Renal cortical epithelial cell (primary cell): Measurements from ENCODE around the gene DOHH. TPM values are rescaled to one million over a fixed set of nuclear protein-coding genes. Genes with fewer than 3 reads are reported as not detected.

Experiments used
- DNase-seq: peaks from one replicate; pipeline ENCODE4 v3.0.0-alpha.2; 2011; ENCODE audit warnings: low read depth
- total RNA-seq: library from RNA; depleted of rRNA; stranded (reverse); fragments of >200 nt; gene quantifications from 2 replicates; pipeline ENCODE4 v1.2.3, GENCODE V29; 2014

Gene DOHH
- total RNA-seq, 1 donor from 2014 or later, result 21.6 TPM

DNA sequence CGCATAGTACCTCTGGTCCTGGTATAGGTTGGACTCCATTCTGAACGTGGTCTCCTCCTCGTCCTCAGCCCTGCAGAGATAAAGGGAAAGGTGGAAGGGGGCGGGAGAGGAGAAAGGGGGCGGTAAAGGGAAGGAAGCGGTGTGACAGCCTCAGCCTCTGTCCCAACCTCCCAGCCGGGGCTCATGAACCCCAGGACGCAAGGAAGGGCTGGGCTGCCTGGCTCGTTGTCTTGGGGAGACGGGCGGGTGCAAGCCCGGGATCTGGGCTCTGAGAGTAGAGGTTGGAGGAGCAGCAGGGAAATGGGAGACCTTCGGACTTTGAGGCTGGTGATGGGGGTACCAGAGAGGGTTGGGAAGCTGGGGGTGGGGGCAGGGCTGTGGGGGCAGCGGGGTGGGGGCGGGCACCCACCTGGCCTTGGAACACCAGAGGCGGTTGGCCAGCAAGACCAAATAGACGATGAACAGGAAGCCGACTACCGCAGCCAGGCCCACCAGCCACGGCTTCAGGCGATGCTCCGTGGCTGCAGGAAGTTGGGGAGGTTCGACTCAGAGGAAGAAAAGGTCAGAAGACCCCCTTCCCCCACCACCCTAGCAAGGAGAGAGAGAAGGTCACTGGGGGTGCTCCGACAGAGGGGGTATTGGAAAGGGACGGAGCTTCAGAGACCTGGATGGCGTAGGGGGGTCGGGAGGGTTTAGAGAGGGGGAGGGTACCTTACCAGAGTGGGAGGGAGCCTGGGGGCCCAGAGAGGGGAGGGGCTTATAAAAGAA is 21.9 kb downstream of the DOHH start:
- no peak for DNase-seq

DNA sequence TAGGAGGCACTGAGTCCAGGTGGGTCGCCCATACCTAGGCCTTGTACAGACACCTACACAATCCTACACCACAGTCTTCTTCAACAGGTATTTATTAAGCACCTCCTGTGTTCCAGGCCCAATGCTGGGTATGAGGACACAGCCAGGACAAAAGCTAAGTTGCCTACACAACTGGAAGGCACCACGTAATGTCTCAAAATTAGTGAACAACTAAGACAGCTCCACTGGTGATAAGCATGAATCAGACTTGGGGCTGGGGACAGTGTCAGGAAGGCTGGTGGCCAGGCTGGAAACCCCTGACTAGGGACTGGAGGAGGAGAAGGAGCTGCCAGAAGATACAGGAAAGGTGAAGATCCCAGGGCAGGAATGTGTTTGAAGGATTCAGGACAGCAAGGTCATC is 22.5 kb downstream of the DOHH start:
- no peak for DNase-seq

GRCh38 chr19:3477506-3477905 is 23.0 kb downstream of the DOHH start:
- no peak for DNase-seq

- DNase-seq, result no peak
Measured at GRCh38 chr19:3476830-3477229, 23.6 kb downstream of the DOHH start.

GRCh38 chr19:3475449-3475848 is 25.0 kb downstream of the DOHH start:
- DNase-seq, result no peak

DNA sequence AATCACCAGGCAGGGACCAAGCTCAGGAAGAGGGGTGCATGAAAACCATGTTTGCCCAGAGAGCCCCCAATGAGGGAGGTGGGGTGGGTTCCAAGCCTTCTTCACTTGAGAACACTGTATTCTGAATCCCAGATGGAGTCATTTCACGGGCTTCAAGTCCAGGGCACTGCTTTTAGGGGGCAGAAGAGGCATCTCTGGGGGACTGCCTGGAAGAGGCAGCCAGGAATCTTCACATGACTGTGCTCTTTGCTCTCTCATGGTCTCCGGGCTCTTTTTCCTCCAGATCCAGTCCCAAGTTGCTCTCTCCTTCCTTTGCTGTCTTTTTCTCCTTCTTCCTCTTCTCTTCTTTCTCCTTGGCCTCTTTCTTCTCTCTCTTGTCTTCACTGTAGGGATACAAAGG is 25.9 kb downstream of the DOHH start:
- no peak for DNase-seq

DNA sequence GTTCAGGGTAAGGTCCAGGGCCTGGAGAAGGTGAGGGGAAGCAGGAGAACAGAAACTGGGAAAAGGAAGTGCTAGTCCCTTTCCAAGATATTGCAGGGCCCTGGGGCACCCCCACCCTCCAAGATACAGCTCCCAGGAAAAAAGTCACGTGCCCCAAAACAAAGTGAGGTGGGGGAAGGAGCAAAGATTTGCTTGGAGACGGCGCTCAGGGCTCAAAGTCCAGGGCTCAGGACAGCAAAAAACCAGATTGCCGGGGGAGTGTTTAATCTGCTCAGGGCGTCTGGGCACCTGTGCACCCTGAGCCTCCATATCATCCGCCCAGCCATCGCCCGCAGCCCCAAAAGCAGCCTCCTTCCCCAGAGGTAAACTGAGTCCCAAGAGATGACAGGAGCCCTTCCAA is 26.5 kb downstream of the DOHH start:
- no peak for DNase-seq

DNA sequence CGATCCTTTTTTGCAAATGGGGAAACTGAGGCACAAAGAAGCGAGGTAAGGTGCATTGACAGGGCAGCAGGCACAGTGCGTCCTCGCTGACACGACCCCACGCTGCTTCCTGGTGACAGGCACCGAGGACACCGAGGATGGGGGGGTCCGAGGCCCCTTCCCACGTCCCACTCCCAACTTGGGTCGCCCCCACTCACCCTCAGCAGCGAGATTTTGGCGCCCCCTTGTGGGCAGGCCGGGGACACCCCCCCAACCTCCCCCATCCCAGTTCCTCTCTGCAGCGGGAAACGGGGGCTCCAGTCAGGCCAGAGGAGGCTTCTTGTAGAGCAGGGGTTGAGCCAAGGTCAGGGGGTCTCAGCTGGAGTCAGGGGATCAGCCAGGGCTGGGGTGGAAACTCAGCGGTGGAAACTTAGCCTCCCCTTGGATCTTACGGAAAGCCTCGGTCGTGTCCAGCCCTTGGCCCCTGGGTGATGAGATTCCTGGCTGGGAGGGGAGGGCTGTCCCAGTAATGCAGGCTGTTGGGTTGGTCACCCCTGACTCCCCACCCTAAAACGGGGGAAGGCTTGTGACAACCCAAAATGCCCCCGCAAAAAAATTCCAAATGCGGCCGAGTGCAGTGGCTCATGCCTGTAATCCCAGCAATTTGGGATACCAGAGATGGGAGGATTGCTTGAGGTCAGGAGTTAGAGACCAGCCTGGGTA is 28.4 kb downstream of the DOHH start:
- DNase-seq, result no peak

GRCh38 chr19:3470500-3471128 is 29.9 kb downstream of the DOHH start:
- no peak for DNase-seq

- no peak for DNase-seq
Measured at GRCh38 chr19:3469638-3470499, 30.6 kb downstream of the DOHH start.

DNA sequence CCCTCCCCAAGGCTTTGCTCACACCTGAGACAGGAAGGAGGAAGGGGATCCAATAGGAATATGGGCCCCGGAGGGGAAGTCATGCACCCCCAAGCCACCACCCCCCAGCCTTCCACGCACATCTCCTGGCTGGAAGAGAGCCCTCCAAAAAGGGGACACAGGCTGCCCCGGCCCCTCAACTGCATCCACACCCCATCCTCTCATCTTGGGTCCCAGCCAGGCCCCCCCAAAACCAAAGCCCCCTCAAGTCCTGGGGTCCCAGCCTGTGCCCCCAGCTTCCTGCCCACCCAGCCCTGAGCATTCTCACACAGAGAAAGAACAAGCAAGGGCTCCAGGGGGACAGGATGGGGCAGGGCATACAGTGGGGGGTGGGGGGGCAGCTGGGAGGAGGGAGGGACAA is 32.3 kb downstream of the DOHH start:
- no peak for DNase-seq

- no peak for DNase-seq
Measured at GRCh38 chr19:3467437-3468198, 32.9 kb downstream of the DOHH start.

DNA sequence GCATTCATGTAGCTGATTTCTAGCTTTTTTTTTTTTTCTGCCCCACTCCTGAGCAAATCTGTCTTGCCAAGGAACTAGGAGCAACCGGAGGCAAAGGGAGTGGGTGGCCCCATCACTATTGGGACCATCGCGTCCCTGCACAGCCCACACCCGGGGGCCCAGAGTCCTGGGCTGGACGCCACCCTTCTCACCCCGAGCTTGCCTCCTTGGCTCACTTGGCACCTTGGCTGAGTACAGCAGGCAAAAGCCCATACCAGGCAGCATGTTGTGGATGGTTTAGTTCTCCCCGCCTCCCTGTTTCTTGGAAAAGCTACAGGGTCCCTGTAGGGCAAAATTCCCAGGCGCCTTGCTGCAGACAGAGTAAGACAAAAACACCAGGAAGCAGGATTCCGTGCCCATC is 33.8 kb downstream of the DOHH start:
- DNase-seq, result no peak

DNA sequence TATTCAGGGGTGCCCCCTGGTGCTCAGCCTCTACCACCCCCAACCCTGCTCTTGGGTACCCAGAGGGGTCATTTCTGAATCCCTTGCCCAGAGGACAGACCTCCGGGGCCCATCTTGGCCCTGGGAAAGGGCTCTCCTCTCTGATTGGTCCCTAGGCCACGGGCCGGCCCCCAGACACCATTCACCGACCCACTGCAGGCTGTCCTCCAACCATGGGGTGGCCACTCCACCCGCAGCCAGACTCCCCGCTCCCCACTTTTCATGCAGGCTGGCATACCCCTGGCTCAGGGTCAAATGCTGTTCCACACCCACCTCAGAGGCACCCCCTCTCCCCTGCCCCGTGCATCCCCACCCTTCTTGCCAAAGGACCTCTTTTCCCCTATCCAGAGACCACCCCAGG is 34.9 kb downstream of the DOHH start:
- no peak for DNase-seq

DNA sequence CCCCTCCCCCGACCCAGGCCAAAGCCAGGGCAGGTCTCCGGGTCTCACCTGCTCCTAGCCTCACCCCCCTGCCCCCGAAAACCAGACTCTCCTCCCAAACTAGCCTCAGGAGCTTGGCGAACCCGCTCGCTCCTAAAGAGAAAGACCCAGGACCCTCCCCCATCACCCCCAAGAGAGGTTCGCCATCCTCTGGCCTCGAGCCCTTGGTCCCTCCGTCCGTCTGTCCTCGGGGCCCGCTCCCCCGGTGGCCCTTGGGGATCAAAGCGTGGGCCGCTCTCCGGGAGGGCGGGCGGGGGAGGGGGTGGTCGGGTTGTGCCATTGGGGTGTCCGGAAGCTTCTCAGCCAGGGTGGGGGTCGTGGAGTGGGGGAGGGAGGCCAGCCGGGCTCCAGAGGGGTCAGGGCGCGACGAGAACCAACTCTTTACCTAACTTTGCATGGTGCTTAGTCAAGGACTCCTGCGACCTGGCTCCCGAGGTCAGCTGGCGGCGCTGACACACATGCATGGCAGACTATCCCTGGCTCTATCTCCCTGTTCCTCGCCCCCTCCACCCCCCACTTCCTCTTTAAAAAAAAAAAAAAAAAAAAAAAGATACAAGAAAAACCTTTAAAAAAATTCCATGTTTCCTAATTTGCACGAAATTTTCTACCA is 35.8 kb downstream of the DOHH start:
- DNase-seq, result no peak

- no peak for DNase-seq
Measured at GRCh38 chr19:3463714-3464586, 36.5 kb downstream of the DOHH start.

GRCh38 chr19:3462991-3463713 is 37.3 kb downstream of the DOHH start:
- no peak for DNase-seq

- DNase-seq, result no peak
Measured at GRCh38 chr19:3459965-3460582, 40.4 kb downstream of the DOHH start.
